NCI-H2107 treated with DMSO at 0.1 percent for 48 hours (cell line): ENCODE data around the gene IFIT2.
"Not testable (repeated sequence)": the region's sequence is repeated elsewhere in the genome, so short reads cannot be mapped to it uniquely, and the experiment has no call there.

Source experiments
- DNase-seq: peaks from one replicate; lab custom pipeline; 2025; ENCODE audit not compliant: unreplicated experiment; lab: John Stamatoyannopoulos, UW

Gene IFIT2

DNA sequence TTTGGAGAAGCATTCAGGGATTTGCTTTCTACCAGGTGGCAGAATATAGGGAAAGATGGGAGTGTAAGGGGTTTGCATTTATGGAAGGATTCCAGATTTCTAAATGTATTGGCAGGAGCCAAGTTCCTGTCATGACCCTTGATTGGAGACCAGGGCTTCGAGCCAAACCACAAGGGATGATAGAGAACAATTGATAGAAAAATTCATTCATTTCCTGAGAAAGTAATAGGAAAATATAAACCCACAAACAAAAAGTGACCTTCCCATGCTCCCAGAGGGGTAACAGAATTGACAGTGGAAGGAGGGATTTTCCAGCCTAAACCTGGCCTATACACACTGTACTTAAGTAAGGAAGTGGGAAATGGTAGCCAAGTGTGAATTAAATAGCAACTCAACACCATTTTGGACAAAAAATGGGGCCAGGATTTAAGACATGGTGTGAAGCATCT, 22.4 kb upstream of the IFIT2 start:
- DNase-seq = no peak

GRCh38 chr10:89280508-89280907, 21.3 kb upstream of the IFIT2 start:
- no peak for DNase-seq

DNA sequence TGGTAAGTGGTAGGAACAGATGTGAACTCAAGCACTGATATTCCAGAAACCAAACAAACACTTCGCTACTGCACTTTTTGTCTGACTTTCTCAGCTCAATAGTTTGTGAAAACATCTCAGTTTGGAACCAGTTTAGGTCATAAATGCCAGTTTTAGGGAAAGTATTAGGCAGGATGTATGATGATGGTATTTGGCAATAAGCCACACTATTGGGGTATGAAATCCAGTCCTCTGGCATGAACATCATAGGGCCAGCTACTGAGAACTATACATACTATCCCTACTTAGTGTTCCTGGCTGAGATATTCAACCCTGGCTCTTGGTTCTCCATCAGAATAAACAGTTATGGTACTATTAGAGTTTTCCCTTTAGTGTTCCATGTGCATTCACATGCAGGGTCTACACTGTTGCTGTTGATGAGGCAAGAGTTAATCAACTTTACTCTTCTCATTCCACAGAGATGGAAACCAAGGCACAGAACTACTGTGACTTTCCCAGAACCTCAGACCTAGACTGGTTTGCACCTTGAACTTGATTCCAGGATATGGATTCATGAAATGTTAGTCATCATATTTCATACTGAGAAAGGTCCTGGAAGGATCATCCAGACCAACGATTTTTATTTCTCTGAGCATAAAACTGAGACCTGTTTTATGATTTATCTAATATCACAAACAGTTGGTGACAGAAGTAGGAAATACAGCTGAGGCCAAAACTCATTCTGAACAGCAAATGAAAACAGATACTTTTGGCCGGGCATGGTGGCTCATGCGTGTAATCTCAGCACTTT, 20.0 kb upstream of the IFIT2 start:
- DNase-seq = no peak

GRCh38 chr10:89283025-89283935, 18.6 kb upstream of the IFIT2 start:
- DNase-seq = peak; percentile 44

- DNase-seq = peak; percentile 44
Measured at GRCh38 chr10:89283936-89284475, 17.8 kb upstream of the IFIT2 start.

GRCh38 chr10:89284711-89285110, 17.1 kb upstream of the IFIT2 start:
- not testable (repeated sequence) for DNase-seq

GRCh38 chr10:89285303-89285702, 16.5 kb upstream of the IFIT2 start:
- DNase-seq = not testable (repeated sequence)

GRCh38 chr10:89294721-89295239, 7.1 kb upstream of the IFIT2 start:
- no peak for DNase-seq

DNA sequence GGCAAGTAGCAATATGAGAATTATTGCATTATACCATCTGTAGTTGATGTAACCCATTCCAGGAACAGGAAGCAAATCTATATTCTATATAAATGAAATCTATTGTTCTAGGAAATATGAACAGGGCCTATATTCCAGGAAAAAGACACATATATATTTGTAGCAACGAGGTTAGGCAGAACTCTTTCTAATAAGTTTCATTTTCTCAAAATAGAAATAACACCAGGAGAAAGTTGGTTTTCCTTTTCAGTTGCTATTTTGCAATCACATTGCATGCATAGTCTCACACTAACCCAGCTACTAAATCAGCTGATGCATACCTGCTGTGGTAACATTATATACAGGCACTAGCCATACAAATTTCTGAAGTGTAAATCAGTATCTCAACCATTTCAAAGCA, 6.2 kb upstream of the IFIT2 start:
- DNase-seq = no peak

DNA sequence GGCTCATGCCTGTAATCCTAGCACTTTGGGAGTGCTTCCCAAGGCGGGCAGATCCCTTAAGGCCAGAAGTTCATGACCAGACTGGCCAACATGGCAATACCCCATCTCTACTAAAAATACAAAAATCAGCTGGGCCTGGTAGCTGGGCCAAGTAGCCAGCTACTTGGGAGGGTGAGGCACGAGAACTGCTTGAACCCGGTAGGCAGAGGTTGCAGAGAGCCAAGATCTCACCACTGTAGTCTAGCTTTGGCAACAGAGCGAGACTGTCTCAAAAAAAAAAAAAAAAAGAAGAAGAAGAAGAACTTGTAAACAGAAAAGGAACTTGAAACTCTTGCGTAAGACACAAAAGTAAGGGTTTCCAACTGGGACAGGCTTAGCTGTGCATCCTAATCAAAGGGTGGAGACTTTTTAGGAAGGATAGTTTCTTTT, 5.6 kb upstream of the IFIT2 start:
- DNase-seq = no peak

- no peak for DNase-seq
Measured at GRCh38 chr10:89297356-89297755, 4.5 kb upstream of the IFIT2 start.

DNA sequence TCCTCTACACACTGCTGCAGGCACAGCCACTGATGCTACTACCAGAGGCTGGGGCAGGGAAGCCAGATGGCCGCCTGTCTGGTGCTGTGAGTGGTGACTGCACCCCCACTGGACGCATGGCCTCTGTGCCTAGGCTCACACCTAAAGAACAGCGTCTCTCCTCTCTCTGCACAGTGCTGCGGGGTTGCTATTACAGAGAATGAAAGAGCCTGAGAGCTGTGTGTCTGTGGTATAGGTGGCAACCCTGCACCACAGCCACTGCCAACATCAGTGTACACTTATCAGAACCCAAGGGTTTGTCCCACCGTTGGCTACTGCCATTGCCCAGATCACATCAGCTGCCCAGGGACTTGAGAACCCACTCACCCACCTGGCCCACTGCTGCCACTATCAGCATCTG, 4.1 kb upstream of the IFIT2 start:
- DNase-seq = no peak

DNA sequence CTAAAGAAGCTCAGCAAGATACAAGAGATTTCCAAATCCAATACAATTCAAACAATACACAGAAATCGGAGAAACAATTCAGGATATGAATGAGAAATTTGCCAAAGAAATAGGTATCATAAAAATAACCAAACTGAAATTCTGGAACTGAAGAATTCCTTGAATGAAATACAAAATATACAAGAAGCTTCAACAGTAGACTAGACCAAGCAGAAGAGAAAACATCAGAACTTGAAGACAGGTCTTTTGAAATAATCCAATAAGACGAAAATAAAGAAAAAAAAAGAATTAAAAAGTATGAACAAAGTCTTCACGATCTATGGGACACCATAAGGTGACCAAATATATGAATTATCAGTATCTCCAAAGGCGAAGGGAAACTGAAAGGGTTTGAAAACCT, 2.8 kb upstream of the IFIT2 start:
- no peak for DNase-seq

GRCh38 chr10:89301232-89301631, 614 bp upstream of the IFIT2 start:
- DNase-seq = no peak

- no peak for DNase-seq
Measured at GRCh38 chr10:89302625-89303024, 779 bp downstream of the IFIT2 start.

DNA sequence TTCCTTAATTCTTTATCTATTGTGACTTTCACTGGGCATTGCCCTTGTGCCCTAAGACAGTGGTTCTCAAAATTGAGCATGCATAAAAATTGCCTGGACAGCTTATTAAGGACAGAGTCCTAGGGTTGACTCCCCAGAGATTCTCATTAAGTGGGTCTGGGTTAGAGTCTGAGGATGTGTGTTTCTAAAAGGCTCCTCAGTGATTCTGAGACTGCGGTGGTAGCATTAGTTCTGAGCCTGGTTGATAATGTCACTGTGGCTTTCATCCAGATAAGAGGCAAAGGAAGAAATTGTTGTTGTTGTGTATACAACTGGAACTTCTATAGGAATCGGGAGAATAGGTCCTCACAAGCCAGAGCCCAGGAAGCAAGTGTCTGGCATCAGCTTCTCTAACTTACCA, 1.3 kb downstream of the IFIT2 start:
- DNase-seq = no peak

DNA sequence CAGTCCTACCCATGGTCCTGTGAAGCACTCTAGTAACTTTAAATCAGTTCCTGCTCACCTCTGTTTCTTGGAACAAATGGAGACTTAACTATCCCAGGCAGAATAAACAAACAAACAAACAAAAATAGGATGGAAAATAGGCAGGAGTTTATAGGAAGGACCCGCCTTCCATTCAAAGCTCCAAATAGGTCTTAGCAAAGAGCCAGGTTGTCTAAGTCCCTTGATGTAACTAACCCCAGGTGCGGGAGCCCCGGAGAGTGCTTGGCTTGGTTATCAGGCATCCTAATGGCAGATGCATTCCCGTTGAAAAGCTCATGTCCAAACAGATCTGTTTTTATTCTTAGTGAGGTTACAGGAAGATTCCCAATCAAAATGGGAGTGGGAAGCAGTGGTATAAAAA, 2.2 kb downstream of the IFIT2 start:
- DNase-seq = no peak

- no peak for DNase-seq
Measured at GRCh38 chr10:89304446-89304845, 2.6 kb downstream of the IFIT2 start.

DNA sequence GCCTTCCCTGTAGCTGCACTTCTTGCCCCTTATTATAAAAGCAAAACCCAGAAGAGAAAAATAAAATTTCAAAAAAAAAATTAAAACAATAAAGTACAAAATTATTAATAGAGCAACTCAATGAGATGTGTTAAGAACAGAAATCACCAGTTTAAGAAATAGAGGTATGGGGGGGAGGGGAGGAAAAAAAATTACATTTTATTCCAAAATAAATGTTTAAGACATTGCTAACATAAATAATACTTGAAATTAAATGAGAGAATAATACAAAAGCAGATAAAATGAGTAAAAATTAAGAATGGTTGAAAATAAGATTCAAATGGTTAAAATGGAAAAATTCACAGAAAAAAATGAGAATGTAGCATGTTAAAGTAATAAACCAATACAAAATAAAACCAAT, 3.1 kb downstream of the IFIT2 start:
- no peak for DNase-seq

DNA sequence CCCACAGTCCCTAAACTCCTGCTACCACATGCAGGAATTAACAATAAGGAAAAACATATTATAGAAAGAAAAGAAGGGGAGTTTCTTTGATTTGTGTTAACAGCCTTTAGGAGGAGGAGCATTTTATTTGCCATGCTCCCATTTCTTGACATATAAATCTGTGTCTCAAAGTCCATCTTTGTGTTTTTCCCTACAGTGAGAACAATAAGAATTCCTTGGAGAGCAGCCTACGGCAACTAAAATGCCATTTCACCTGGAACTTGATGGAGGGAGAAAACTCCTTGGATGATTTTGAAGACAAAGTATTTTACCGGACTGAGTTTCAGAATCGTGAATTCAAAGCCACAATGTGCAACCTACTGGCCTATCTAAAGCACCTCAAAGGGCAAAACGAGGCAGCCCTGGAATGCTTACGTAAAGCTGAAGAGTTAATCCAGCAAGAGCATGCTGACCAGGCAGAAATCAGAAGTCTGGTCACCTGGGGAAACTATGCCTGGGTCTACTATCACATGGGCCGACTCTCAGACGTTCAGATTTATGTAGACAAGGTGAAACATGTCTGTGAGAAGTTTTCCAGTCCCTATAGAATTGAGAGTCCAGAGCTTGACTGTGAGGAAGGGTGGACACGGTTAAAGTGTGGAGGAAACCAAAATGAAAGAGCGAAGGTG, 4.1 kb downstream of the IFIT2 start:
- DNase-seq = no peak
